Psoas muscle (tissue), 8 donors: ENCODE results near the gene RBMS2. TPM values are rescaled to one million over a fixed set of nuclear protein-coding genes. Genes with fewer than 3 reads are reported as not detected.

ENCODE experiments used
- ATAC-seq, 4 donors: fragments of 200-7000 bp; cut with Tn5 transposase; one replicate each; pipeline ENCODE4 v1.9.1; 2020; ENCODE audit warnings: moderate library complexity in 3 of 4, mild to moderate bottlenecking in 2 of 4
- DNase-seq, 2 donors: peaks; one replicate each; pipeline ENCODE4 v3.0.0-alpha.2; 2020
- H3K27ac ChIP-seq: fragments of 200-600 bp; one replicate; pipeline ENCODE4 v1.8.0; 2022
- H3K27me3 ChIP-seq, 3 donors: fragments of 200-600 bp in 1 of 3; one replicate each; pipeline versions ENCODE4 v1.6.1 to v1.8.0; 2013 to 2022; ENCODE audit warnings: low read length in 2 of 3, mild to moderate bottlenecking in 2 of 3, moderate library complexity in 1 of 3; ENCODE audit not compliant: insufficient read depth in 3 of 3
- H3K36me3 ChIP-seq, 2 donors: fragments of 200-600 bp in 1 of 2; one replicate each; pipeline versions ENCODE4 v1.6.1 to v1.8.0; 2013 to 2022; ENCODE audit warnings: low read depth in 1 of 2, mild to moderate bottlenecking in 1 of 2, moderate library complexity in 1 of 2; ENCODE audit not compliant: insufficient read depth in 1 of 2
- H3K4me1 ChIP-seq: fragments of 200-600 bp; one replicate; pipeline ENCODE4 v1.8.0; 2022
- H3K4me3 ChIP-seq: fragments of 200-600 bp; one replicate; pipeline ENCODE4 v1.8.0; 2022; ENCODE audit warnings: mild to moderate bottlenecking
- H3K9me3 ChIP-seq: fragments of 200-600 bp; one replicate; pipeline ENCODE4 v1.8.0; 2022
- CTCF ChIP-seq: fragments of 200-600 bp; IDR thresholded peaks from one replicate; pipeline ENCODE4 v1.8.0; 2022; ENCODE audit warnings: antibody characterized with exemption
- WGBS, 3 donors: extraction: QIAGEN DNeasy Blood & Tissue Kit; methylation state at CpG; one replicate each; pipeline versions ENCODE4 v1.1.6 to v1.1.7; 2013; 5-methylcytosine and 5-hydroxymethylcytosine counted together
- intact Hi-C, 2 donors: fragments of 100-400 bp; cut with DNase I; formaldehyde crosslinking; loops; one replicate each; pipeline versions ENCODE4 v1.11.0 to v1.14.2; 2022
- polyA plus RNA-seq, 3 donors: library from polyadenylated mRNA; stranded (reverse); fragments of 200-250 nt; gene quantifications; one replicate each; pipeline ENCODE4 v1.2.3, GENCODE V29; 2013
- total RNA-seq, 4 donors: library from RNA; stranded (reverse); fragmentation: NEBNext Ultra II Directional in 2 of 4; extraction: Animal tissue kit (Norgen Biotek cat#: 25700) in 2 of 4; gene quantifications; one replicate each; pipeline versions ENCODE4 v1.2.1 to v1.2.4, GENCODE V29; 2021 to 2023
- donor health status: healthy with polysubstance abuse.
- donor health status: DM: no; HTN: no; CAD: no; lungs with moderate emphysema.
- donor health status: Bipolar disorder and iron deficiency.
- donor health status: healthy.
- donor health status: DM: yes; HTN: yes; CAD: no.
- donor health status: DM: no; HTN: no; CAD: no.
- donor health status: DM: no; HTN: no; CAD: no.
- donor health status: DM: yes; HTN: yes; CAD: no.

Gene RBMS2
- total and polyA plus RNA-seq, 7 donors: 3.0 to 20.5 (median 11.8) TPM

- WGBS, 3 donors: 18 to 41% (median 27%) methylated on average over 12 of the region's 12 CpGs
- H3K27ac ChIP-seq: peak overlapping the region; percentile 90
- no peak for DNase-seq
- no peaks in the 10 kb centered on the region for H3K9me3 ChIP-seq
- TF ChIP-seq CTCF: no peak
- peaks cover 4 to 15% of the 10 kb centered on the region in 2 donors for H3K36me3 ChIP-seq
- intact Hi-C loops: loop anchor here in 1 of 2 donors (5.0 kb wide), 1 partner anchor 111 kb away; the partner anchor contains the start of gene RBMS2
- no peak for ATAC-seq
- no peaks in the 10 kb centered on the region for H3K27me3 ChIP-seq
- H3K4me3 ChIP-seq: peak overlapping the region; percentile 77
- H3K4me1 ChIP-seq: peaks cover 56% of the 10 kb centered on the region
These were observed 112.0 kb downstream of the RBMS2 start for GRCh38 chr12:56633468-56634241.

- TF ChIP-seq CTCF: no peak
- ATAC-seq (no peak), DNase-seq (no peak)
These were observed 112.7 kb downstream of the RBMS2 start for GRCh38 chr12:56634242-56634836.

GRCh38 chr12:56634837-56635791 is 113.5 kb downstream of the RBMS2 start:
- 2 to 3% (median 2%) methylated on average over 35 to 47 of the region's 47 CpGs for WGBS, 3 donors
- Histone ChIP-seq H3K36me3 (peaks cover 11 to 30% of the 10 kb centered on the region in 2 donors), H3K4me1 (peaks cover 56% of the 10 kb centered on the region), H3K27me3 (no peaks in the 10 kb centered on the region), H3K9me3 (no peaks in the 10 kb centered on the region), H3K4me3 (peak overlapping the region; percentile 77), H3K27ac (peak overlapping the region; percentile 90)
- DNase-seq (peak; percentile 77 to 89), ATAC-seq (peak; percentile 56 to 70 (median 66))
- peak; percentile 45 for TF ChIP-seq CTCF
- intact Hi-C loops: loop anchor here in 1 of 2 donors (5.0 kb wide), 2 partner anchors 87 to 113 kb away; partner anchors contain the start of gene RBMS2

More at GRCh38 chr12:56634242-56634836, 112.7 kb downstream of the RBMS2 start:
- 2 to 3% (median 3%) methylated on average over 23 to 27 of the region's 27 CpGs for WGBS, 3 donors
- no peaks in the 10 kb centered on the region for H3K27me3 ChIP-seq
- H3K4me1 ChIP-seq: peaks cover 56% of the 10 kb centered on the region
- peak overlapping the region; percentile 90 for H3K27ac ChIP-seq
- peaks cover 9 to 22% of the 10 kb centered on the region in 2 donors for H3K36me3 ChIP-seq
- no peaks in the 10 kb centered on the region for H3K9me3 ChIP-seq
- intact Hi-C loops: loop anchor here in 1 of 2 donors (5.0 kb wide), 1 partner anchor 112 kb away; the partner anchor contains the start of gene RBMS2
- H3K4me3 ChIP-seq: peak overlapping the region; percentile 77
